GM18861 (cell line): Measurements from ENCODE around the gene UBALD2.
"Not testable (repeated sequence)": the region's sequence is repeated elsewhere in the genome, so short reads cannot be mapped to it uniquely, and the experiment has no call there.

Experiments used
- ATAC-seq: cut with Tn5 transposase; IDR thresholded peaks from one replicate; pipeline ENCODE4 v1.9.1; 2021; ENCODE audit not compliant: unreplicated experiment

Gene UBALD2

GRCh38 chr17:76277300-76278267 lies 12.4 kb downstream of the UBALD2 start:
- no peak for ATAC-seq

- no peak for ATAC-seq
Measured at GRCh38 chr17:76278268-76278908, 13.2 kb downstream of the UBALD2 start.

GRCh38 chr17:76278952-76279741 lies 14.0 kb downstream of the UBALD2 start:
- ATAC-seq = no peak

GRCh38 chr17:76279742-76280287 lies 14.7 kb downstream of the UBALD2 start:
- no peak for ATAC-seq

GRCh38 chr17:76280650-76281049 lies 15.5 kb downstream of the UBALD2 start:
- ATAC-seq = no peak

GRCh38 chr17:76281573-76282371 lies 16.6 kb downstream of the UBALD2 start:
- ATAC-seq = no peak

- no peak for ATAC-seq
Measured at GRCh38 chr17:76292567-76292966, 27.4 kb downstream of the UBALD2 start.

- no peak for ATAC-seq
Measured at GRCh38 chr17:76293106-76293505, 28.0 kb downstream of the UBALD2 start.

GRCh38 chr17:76296186-76296585 lies 31.0 kb downstream of the UBALD2 start:
- no peak for ATAC-seq

GRCh38 chr17:76296889-76297288 lies 31.7 kb downstream of the UBALD2 start:
- ATAC-seq = no peak

- no peak for ATAC-seq
Measured at GRCh38 chr17:76297436-76297835, 32.3 kb downstream of the UBALD2 start.

GRCh38 chr17:76304226-76305134 lies 39.3 kb downstream of the UBALD2 start:
- ATAC-seq = no peak

- not testable (repeated sequence) for ATAC-seq
Measured at GRCh38 chr17:76305135-76305454, 39.9 kb downstream of the UBALD2 start.

- ATAC-seq = no peak
Measured at GRCh38 chr17:76307299-76307965, 42.3 kb downstream of the UBALD2 start.

- ATAC-seq = no peak
Measured at GRCh38 chr17:76307966-76308338, 42.8 kb downstream of the UBALD2 start, which contains the start of gene QRICH2. QRICH2 (minus strand) TSS chr17:76308276; CDS start chr17:76307998, 278 bp downstream.

GRCh38 chr17:76309461-76309860 lies 44.3 kb downstream of the UBALD2 start:
- ATAC-seq = no peak

GRCh38 chr17:76312735-76313134 lies 47.6 kb downstream of the UBALD2 start:
- no peak for ATAC-seq

- no peak for ATAC-seq
Measured at GRCh38 chr17:76314392-76315227, 49.5 kb downstream of the UBALD2 start.
